Liver (tissue), 9 donors: ENCODE data around the gene CTU2. TPM values are rescaled to one million over a fixed set of nuclear protein-coding genes. Genes with fewer than 3 reads are reported as not detected.

ENCODE experiments used
- DNase-seq: peaks from one replicate; pipeline ENCODE4 v3.0.0-alpha.2; 2017; ENCODE audit warnings: low spot score
- H3K27ac ChIP-seq, 2 donors: one replicate each; pipeline ENCODE4 v1.7.0; 2013; ENCODE audit warnings: inconsistent platforms in 2 of 2, low read length in 2 of 2, control low read depth in 1 of 2, low read depth in 1 of 2, mild to moderate bottlenecking in 1 of 2
- H3K27me3 ChIP-seq, 4 donors: one replicate each; pipeline versions ENCODE4 v1.6.1 to v1.7.0; 2013; ENCODE audit warnings: low read length in 3 of 4, inconsistent platforms in 1 of 4, mild to moderate bottlenecking in 1 of 4, moderate library complexity in 1 of 4; ENCODE audit not compliant: control insufficient read depth in 4 of 4, insufficient read depth in 4 of 4
- H3K36me3 ChIP-seq, 4 donors: one replicate each; pipeline versions ENCODE4 v1.6.1 to v1.7.0; 2013; ENCODE audit warnings: low read length in 3 of 4, mild to moderate bottlenecking in 3 of 4, low read depth in 1 of 4, moderate library complexity in 1 of 4; ENCODE audit not compliant: control insufficient read depth in 4 of 4, insufficient read depth in 3 of 4
- H3K4me1 ChIP-seq, 4 donors: one replicate each; pipeline versions ENCODE4 v1.6.1 to v1.7.0; 2013; ENCODE audit warnings: low read length in 3 of 4, mild to moderate bottlenecking in 3 of 4, moderate library complexity in 1 of 4; ENCODE audit not compliant: control insufficient read depth in 4 of 4, insufficient read depth in 4 of 4
- H3K4me3 ChIP-seq, 3 donors: one replicate each; pipeline versions ENCODE4 v1.6.1 to v1.7.0; 2013; ENCODE audit warnings: low read length in 3 of 3, control low read depth in 1 of 3, low read depth in 1 of 3, mild to moderate bottlenecking in 1 of 3
- H3K9ac ChIP-seq, 2 donors: one replicate each; pipeline ENCODE4 v1.7.0; 2013; ENCODE audit warnings: low read length in 2 of 2, mild to moderate bottlenecking in 2 of 2, moderate library complexity in 2 of 2, control low read depth in 1 of 2, low read depth in 1 of 2
- H3K9me3 ChIP-seq, 4 donors: one replicate each; pipeline versions ENCODE4 v1.6.1 to v1.7.0; 2013; ENCODE audit warnings: low read length in 3 of 4; ENCODE audit not compliant: control insufficient read depth in 4 of 4
- FOXA2 ChIP-seq: IDR thresholded peaks from 2 replicates; pipeline ENCODE4 v1.6.1; 2016; ENCODE audit warnings: antibody characterized with exemption
- GABPA ChIP-seq, 2 donors: IDR thresholded peaks in 1 of 2; conservative IDR thresholded peaks in 1 of 2; 2 replicates each; pipeline ENCODE4 v1.6.1; 2016; ENCODE audit warnings: antibody characterized with exemption in 2 of 2, mild to moderate bottlenecking in 1 of 2, moderate library complexity in 1 of 2
- JUND ChIP-seq, 2 donors: IDR thresholded peaks; 2 replicates each; pipeline ENCODE4 v1.6.1; 2016; ENCODE audit warnings: antibody characterized with exemption in 2 of 2
- NR2F2 ChIP-seq: IDR thresholded peaks from 2 replicates; pipeline ENCODE4 v1.6.1; 2016; ENCODE audit warnings: antibody characterized with exemption
- SP1 ChIP-seq: IDR thresholded peaks from 2 replicates; pipeline ENCODE4 v1.6.1; 2018; ENCODE audit warnings: antibody characterized with exemption, mild to moderate bottlenecking
- TAF1 ChIP-seq: conservative IDR thresholded peaks from 2 replicates; pipeline ENCODE4 v1.6.1; 2016; ENCODE audit warnings: antibody characterized with exemption, mild to moderate bottlenecking
- YY1 ChIP-seq: IDR thresholded peaks from 2 replicates; pipeline ENCODE4 v1.6.1; 2016; ENCODE audit warnings: antibody characterized with exemption, mild to moderate bottlenecking
- WGBS: extraction: QIAGEN DNeasy Blood & Tissue Kit; methylation state at CpG from one replicate; pipeline ENCODE4 v1.1.7; 2013; 5-methylcytosine and 5-hydroxymethylcytosine counted together
- polyA plus RNA-seq, 2 donors: library from polyadenylated mRNA; stranded (reverse) in 1 of 2; unstranded in 1 of 2; fragments of 200-250 nt in 1 of 2; fragments of >200 nt in 1 of 2; fragmentation: Nextera tagmentation in 1 of 2; extraction: Ambion mirVana in 1 of 2; gene quantifications; one replicate each; pipeline versions ENCODE4 v1.2.1 to v1.2.3, GENCODE V29; 2013 to 2015
- total RNA-seq, 2 donors: library from RNA; depleted of rRNA; stranded (reverse); fragments of >200 nt; gene quantifications; one replicate each; pipeline ENCODE4 v1.2.3, GENCODE V29; 2014
- TF ChIP-seq, protein P1 (sequence below): fragments of 150-350 bp; IDR thresholded peaks from 2 replicates; pipeline ENCODE4 v1.5.1; 2017; ENCODE audit warnings: improper control_type of control experiment, low read depth, low read length; ENCODE audit not compliant: missing input control
- TF ChIP-seq, protein P2 (sequence below): IDR thresholded peaks from 2 replicates; pipeline ENCODE4 v1.6.1; 2016; ENCODE audit warnings: antibody characterized with exemption
- TF ChIP-seq, protein P3 (sequence below): IDR thresholded peaks from 2 replicates; pipeline ENCODE4 v1.6.1; 2016; ENCODE audit warnings: antibody characterized with exemption
- TF ChIP-seq, protein P4 (sequence below): IDR thresholded peaks from 2 replicates; pipeline ENCODE4 v1.6.1; 2016; ENCODE audit warnings: antibody characterized with exemption, mild to moderate bottlenecking
- donor health status: healthy.
- donor health status: healthy.
- donor health status: healthy.
- donor health status: healthy.
- donor health status: healthy.

Gene CTU2
- total and polyA plus RNA-seq, 4 donors, result 7.0 to 8.5 (median 7.4) TPM

DNA sequence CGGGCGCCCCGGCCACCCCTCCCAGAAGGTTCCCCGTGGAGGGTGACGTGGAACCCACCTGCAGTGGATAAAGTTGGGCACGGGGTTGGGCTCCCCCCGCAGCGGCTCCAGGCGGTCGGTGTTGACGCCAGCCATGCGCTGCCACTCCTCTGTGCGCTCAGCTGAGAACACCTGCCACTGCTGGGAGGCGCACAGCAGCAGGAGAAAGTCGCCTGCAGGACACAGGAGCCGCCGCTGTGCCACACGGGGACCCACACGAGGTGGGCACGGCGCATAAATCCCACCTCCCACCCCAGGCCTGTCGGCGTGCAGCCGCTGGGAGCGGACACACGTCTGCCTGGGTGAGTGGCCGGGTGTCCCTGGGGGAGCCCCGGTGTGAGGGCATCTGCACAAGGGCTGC, 20.7 kb downstream of the CTU2 start:
- no peak for DNase-seq
- no peaks in the 10 kb centered on the region for H3K9me3 ChIP-seq
- no peak overlapping the region for H3K27ac ChIP-seq
- H3K36me3 ChIP-seq, result peaks cover 5 to 60% (median 28%) of the 10 kb centered on the region in 4 donors
- H3K27me3 ChIP-seq, result no peaks in the 10 kb centered on the region
- no peaks in the 10 kb centered on the region for H3K4me1 ChIP-seq
- H3K9ac ChIP-seq, result no peak overlapping the region
- TF ChIP-seq FOXA2, result no peak
- no peak for TF ChIP-seq YY1
- TF ChIP-seq, protein P1, sequence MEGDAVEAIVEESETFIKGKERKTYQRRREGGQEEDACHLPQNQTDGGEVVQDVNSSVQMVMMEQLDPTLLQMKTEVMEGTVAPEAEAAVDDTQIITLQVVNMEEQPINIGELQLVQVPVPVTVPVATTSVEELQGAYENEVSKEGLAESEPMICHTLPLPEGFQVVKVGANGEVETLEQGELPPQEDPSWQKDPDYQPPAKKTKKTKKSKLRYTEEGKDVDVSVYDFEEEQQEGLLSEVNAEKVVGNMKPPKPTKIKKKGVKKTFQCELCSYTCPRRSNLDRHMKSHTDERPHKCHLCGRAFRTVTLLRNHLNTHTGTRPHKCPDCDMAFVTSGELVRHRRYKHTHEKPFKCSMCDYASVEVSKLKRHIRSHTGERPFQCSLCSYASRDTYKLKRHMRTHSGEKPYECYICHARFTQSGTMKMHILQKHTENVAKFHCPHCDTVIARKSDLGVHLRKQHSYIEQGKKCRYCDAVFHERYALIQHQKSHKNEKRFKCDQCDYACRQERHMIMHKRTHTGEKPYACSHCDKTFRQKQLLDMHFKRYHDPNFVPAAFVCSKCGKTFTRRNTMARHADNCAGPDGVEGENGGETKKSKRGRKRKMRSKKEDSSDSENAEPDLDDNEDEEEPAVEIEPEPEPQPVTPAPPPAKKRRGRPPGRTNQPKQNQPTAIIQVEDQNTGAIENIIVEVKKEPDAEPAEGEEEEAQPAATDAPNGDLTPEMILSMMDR, result no peak
- no peak overlapping the region for H3K4me3 ChIP-seq
- 97% methylated on average over 28 of the region's 28 CpGs for WGBS

DNA sequence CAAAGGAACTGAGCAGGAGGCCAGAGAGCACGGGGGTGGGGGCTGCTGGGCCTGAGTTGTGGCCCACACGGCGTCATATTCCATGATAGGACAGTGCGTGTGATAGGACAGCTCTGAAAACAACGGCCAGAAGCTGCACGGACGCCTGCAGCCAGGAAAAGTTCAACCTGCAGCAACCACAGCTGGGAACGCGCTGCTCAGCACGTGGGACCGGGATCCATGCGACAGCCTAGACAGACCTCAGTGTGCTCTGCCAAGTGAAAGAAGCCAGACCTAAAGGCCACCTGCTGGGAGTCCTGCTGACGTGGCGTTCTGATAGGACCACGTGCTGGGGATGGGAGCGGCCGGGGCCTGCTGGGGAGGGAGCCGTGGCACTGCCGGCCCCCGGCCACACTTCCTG, 21.6 kb downstream of the CTU2 start:
- H3K9ac ChIP-seq, result no peak overlapping the region
- H3K4me1 ChIP-seq, result no peaks in the 10 kb centered on the region
- no peaks in the 10 kb centered on the region for H3K9me3 ChIP-seq
- 88% methylated on average over 20 of the region's 20 CpGs for WGBS
- no peak overlapping the region for H3K27ac ChIP-seq
- no peak for DNase-seq
- H3K27me3 ChIP-seq, result no peaks in the 10 kb centered on the region
- TF ChIP-seq TAF1 (no peak), FOXA2 (no peak), JUND (IDR thresholded peaks at IDR 0.05) (no peak), GABPA (IDR thresholded peaks at IDR 0.05 in 1 of 2, conservative IDR thresholded peaks at IDR 0.05 in 1 of 2) (no peak), SP1 (no peak), NR2F2 (no peak)
- TF ChIP-seq, protein P2, sequence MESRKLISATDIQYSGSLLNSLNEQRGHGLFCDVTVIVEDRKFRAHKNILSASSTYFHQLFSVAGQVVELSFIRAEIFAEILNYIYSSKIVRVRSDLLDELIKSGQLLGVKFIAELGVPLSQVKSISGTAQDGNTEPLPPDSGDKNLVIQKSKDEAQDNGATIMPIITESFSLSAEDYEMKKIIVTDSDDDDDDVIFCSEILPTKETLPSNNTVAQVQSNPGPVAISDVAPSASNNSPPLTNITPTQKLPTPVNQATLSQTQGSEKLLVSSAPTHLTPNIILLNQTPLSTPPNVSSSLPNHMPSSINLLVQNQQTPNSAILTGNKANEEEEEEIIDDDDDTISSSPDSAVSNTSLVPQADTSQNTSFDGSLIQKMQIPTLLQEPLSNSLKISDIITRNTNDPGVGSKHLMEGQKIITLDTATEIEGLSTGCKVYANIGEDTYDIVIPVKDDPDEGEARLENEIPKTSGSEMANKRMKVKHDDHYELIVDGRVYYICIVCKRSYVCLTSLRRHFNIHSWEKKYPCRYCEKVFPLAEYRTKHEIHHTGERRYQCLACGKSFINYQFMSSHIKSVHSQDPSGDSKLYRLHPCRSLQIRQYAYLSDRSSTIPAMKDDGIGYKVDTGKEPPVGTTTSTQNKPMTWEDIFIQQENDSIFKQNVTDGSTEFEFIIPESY, result no peak
- TF ChIP-seq, protein P3, sequence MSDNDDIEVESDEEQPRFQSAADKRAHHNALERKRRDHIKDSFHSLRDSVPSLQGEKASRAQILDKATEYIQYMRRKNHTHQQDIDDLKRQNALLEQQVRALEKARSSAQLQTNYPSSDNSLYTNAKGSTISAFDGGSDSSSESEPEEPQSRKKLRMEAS, result no peak
- TF ChIP-seq, protein P4, sequence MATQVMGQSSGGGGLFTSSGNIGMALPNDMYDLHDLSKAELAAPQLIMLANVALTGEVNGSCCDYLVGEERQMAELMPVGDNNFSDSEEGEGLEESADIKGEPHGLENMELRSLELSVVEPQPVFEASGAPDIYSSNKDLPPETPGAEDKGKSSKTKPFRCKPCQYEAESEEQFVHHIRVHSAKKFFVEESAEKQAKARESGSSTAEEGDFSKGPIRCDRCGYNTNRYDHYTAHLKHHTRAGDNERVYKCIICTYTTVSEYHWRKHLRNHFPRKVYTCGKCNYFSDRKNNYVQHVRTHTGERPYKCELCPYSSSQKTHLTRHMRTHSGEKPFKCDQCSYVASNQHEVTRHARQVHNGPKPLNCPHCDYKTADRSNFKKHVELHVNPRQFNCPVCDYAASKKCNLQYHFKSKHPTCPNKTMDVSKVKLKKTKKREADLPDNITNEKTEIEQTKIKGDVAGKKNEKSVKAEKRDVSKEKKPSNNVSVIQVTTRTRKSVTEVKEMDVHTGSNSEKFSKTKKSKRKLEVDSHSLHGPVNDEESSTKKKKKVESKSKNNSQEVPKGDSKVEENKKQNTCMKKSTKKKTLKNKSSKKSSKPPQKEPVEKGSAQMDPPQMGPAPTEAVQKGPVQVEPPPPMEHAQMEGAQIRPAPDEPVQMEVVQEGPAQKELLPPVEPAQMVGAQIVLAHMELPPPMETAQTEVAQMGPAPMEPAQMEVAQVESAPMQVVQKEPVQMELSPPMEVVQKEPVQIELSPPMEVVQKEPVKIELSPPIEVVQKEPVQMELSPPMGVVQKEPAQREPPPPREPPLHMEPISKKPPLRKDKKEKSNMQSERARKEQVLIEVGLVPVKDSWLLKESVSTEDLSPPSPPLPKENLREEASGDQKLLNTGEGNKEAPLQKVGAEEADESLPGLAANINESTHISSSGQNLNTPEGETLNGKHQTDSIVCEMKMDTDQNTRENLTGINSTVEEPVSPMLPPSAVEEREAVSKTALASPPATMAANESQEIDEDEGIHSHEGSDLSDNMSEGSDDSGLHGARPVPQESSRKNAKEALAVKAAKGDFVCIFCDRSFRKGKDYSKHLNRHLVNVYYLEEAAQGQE, result no peak
- TF ChIP-seq, protein P1, result no peak
- H3K36me3 ChIP-seq, result peaks cover 0 to 58% (median 26%) of the 10 kb centered on the region in 4 donors
- no peak overlapping the region for H3K4me3 ChIP-seq
